Activated CD8-positive, alpha-beta T cell treated with anti-CD3 and anti-CD28 coated beads, Interleukin-2, amount 10 ng/mL, durations not matched to agents 7 days and 5 days (primary cell): ENCODE results near the gene KIF26A. TPM values are rescaled to one million over a fixed set of nuclear protein-coding genes. Genes with fewer than 3 reads are reported as not detected.

ENCODE experiments used
- ATAC-seq: fragments of 150-1000 bp; cut with Tn5 transposase; one replicate; pipeline ENCODE4 v1.10.0; 2021; ENCODE audit warnings: moderate library complexity
- CTCF ChIA-PET: fragments of 350-600 bp; sonication (Branson Sonifier 250); formaldehyde crosslinking; loops from one replicate; lab custom pipeline; 2021; ENCODE audit warnings: antibody characterized with exemption; lab: Charles Lee
- POLR2A ChIA-PET: fragments of 350-600 bp; sonication (Branson Sonifier 250); formaldehyde crosslinking; loops from one replicate; lab custom pipeline; 2021; ENCODE audit warnings: antibody characterized with exemption; lab: Charles Lee
- DNase-seq: peaks from one replicate; pipeline ENCODE4 v3.0.0-alpha.2; 2020
- H3K27ac Mint-ChIP-seq: one replicate; pipeline ENCODE4 v1.8.0; 2021; ENCODE audit warnings: mild to moderate bottlenecking, mixed read lengths
- H3K27me3 Mint-ChIP-seq: one replicate; pipeline ENCODE4 v1.8.0; 2021; ENCODE audit warnings: low read depth, mixed read lengths
- H3K36me3 Mint-ChIP-seq: one replicate; pipeline ENCODE4 v1.8.0; 2021; ENCODE audit warnings: low read depth, mixed read lengths
- H3K4me1 Mint-ChIP-seq: one replicate; pipeline ENCODE4 v1.8.0; 2021; ENCODE audit warnings: low read depth, mixed read lengths
- H3K4me3 Mint-ChIP-seq: one replicate; pipeline ENCODE4 v1.8.0; 2021; ENCODE audit warnings: mild to moderate bottlenecking, mixed read lengths
- H3K9me3 Mint-ChIP-seq: one replicate; pipeline ENCODE4 v1.8.0; 2022; ENCODE audit warnings: mixed read lengths; ENCODE audit not compliant: insufficient read depth
- total RNA-seq, 2 experiments: library from RNA; stranded (reverse); gene quantifications; one replicate each; pipeline ENCODE4 v1.2.3, GENCODE V29; 2021

The KIF26A gene
- total RNA-seq, 2 experiments from 2014 or later, result 0.26 TPM

DNA sequence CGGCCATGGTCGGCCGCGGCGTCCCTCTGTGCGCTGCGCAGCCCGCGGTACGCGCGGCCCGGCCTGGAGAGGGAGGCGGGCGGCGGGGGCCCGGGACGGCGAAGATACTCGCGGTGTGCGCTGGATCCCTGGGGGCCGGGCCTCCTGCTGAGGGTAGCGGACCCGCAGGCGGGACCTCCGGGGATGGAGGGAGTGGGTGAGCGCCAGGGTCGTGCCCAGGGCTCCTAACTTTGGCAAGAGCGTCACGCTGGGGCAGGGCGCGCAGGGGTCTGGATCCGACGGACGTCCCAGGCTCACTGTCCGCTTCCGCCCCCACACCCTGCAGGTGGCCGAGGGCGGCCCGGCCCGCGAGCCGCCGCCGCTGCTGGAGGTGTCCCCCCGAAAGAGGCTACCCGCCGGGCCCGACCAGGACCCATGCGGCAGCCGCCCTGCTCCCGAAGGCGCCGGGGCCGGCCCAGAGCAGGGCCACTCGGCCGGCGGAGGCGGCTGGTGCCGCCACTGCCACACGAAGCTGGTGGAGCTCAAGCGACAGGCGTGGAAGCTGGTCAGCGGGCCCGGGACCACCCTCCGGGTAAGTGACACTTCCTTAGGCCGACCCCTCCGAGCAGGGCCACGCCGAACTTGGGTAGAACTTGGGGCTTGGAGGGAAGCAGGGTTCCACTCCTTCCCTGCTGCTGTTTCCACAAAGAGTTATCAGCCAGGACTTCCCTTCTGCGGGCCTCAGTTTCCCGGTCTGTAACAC is 502 bp downstream of the KIF26A start:
- H3K27me3 Mint-ChIP-seq, result peaks cover 20% of the 10 kb centered on the region
- H3K4me1 Mint-ChIP-seq, result peaks cover 10% of the 10 kb centered on the region
- H3K27ac Mint-ChIP-seq, result no peak overlapping the region
- DNase-seq (no peak), ATAC-seq (no peak)
- no peaks in the 10 kb centered on the region for H3K9me3 Mint-ChIP-seq
- ChIA-PET POLR2A (no interaction called here), CTCF (no interaction called here)
- H3K36me3 Mint-ChIP-seq, result no peaks in the 10 kb centered on the region
- H3K4me3 Mint-ChIP-seq, result no peak overlapping the region

DNA sequence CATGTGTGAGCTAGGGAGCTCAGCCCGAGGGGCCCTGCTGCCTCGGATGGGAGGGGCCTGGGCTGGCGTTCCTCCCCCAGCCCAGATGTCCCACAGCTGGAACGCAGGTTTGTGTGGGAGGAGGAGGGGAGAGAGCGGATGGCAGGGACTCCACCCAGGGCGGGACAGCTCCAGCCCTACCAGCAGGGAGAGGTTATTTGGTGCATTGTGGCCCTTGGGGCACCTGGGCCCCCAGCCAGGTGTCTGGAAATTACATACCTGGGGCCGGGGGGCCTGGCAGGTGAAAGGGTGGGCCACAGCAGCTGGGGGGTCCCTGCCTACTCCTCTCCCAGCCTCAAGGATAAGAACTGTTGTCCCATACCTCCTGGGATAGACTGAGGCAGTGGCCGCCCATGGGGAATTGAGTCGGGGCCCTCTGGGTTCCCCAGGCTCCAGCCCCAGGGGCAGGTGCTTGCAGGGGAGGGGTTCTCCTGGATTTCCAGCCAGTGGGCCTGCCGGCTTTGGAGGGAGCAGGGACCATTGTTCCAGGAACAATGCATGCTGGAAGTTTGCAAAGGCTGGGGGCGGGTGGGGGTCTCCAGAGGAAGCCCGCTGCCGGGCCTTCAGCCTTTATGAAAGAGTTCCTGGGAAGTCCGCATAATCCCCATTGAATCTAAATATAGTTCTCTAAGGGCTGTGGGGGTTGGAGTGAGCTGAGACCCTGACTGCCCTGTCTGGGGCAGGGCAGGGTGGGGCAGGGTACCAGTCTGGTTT is 1.2 kb downstream of the KIF26A start:
- ChIA-PET CTCF (no interaction called here), POLR2A (no interaction called here)
- no peaks in the 10 kb centered on the region for H3K36me3 Mint-ChIP-seq
- ATAC-seq, result no peak
- H3K4me3 Mint-ChIP-seq, result no peak overlapping the region
- H3K9me3 Mint-ChIP-seq, result no peaks in the 10 kb centered on the region
- no peak for DNase-seq
- no peak overlapping the region for H3K27ac Mint-ChIP-seq
- H3K27me3 Mint-ChIP-seq, result peaks cover 18% of the 10 kb centered on the region
- H3K4me1 Mint-ChIP-seq, result peaks cover 10% of the 10 kb centered on the region

DNA sequence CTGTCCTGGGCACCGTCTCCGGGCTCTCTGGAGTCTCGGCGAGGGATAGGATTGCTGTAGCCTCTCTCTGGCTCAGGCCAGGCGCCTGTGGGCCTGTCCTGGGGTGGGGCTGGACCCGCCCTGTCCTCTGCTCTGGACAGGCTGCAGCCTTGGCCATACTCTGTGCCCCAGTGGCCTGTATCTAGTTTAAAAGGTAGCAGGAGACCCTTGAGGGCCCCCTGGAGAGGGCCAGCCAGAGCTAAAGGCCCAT is 1.8 kb downstream of the KIF26A start:
- Mint-ChIP-seq H3K4me1 (peaks cover 10% of the 10 kb centered on the region), H3K9me3 (no peaks in the 10 kb centered on the region), H3K27me3 (peaks cover 15% of the 10 kb centered on the region), H3K27ac (no peak overlapping the region), H3K4me3 (no peak overlapping the region), H3K36me3 (no peaks in the 10 kb centered on the region)
- ATAC-seq (no peak), DNase-seq (no peak)
- ChIA-PET POLR2A (no interaction called here), CTCF (no interaction called here)

DNA sequence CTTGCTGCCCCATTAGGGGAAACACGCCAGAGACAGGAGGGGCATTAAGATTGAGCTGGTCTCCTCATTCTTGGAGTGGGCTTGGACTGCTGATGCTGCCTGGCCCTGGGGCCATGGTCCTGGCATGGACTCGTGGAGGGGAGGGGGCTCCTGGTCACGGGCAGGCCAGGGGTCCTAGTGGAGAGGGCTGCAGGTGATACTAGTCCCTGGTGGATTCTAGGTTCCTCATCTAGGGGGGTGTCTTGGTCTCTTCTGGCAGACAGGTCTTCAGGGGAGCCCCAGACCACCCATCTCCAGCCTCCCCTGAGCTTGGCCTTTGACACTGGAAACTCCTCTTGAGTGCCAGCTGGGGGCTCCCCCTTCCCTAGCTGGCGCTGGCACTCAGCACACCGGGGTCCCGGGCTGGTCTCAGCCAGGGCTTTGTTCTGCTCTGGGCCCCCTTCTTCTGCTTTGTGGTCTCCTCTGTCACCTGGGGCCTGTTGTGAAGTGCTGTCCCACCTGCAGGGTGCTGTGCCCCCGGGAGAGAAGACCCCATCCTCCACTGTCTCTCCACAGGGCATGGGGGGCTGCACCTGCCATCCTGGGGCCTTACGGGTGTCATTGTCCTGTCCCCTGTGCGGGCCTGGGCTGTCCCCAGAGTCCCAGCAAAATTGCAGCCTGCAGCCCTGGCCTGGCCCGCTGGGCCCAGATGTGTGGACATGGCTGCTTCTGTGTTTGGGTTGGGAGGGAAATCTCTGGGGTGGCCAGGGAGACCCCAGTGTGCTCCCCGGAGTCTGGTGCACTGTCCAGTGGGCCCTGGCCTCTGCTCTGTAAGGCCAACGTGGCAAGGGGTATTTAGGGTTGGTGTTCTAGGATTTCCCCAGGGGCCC is 2.3 kb downstream of the KIF26A start:
- Mint-ChIP-seq H3K9me3 (no peaks in the 10 kb centered on the region), H3K4me1 (peaks cover 10% of the 10 kb centered on the region), H3K27ac (no peak overlapping the region), H3K27me3 (peaks cover 9% of the 10 kb centered on the region), H3K36me3 (no peaks in the 10 kb centered on the region), H3K4me3 (no peak overlapping the region)
- POLR2A ChIA-PET, result no interaction called here
- no peak for DNase-seq
- no peak for ATAC-seq
- CTCF ChIA-PET, result no interaction called here

DNA sequence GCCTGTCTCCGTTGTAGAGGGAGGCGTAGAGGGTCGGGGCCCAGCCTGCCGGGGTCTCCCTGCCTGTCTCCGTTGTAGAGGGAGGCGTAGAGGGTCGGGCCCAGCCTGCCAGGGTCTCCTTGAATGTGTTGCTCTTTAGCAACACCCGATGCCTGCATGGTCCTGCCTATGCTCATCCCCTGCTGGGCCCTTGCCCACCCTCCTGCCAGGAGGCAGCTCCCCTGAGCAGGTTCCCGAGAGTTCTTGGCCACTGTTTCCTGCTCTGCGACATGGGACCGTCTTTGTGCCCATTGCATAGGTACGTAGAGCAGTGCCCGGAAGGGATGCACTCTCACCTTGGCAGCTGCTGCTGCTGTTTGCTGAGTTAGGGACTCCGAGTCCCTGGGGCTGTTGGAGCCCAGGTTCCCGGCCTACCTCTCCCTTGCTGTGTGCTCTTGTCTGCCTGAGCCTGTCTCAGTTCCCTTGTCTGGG is 3.3 kb downstream of the KIF26A start:
- ChIA-PET CTCF (no interaction called here), POLR2A (no interaction called here)
- H3K27ac Mint-ChIP-seq, result no peak overlapping the region
- H3K4me1 Mint-ChIP-seq, result peaks cover 10% of the 10 kb centered on the region
- ATAC-seq (no peak), DNase-seq (no peak)
- no peaks in the 10 kb centered on the region for H3K9me3 Mint-ChIP-seq
- peaks cover 8% of the 10 kb centered on the region for H3K27me3 Mint-ChIP-seq
- H3K4me3 Mint-ChIP-seq, result no peak overlapping the region
- no peaks in the 10 kb centered on the region for H3K36me3 Mint-ChIP-seq

DNA sequence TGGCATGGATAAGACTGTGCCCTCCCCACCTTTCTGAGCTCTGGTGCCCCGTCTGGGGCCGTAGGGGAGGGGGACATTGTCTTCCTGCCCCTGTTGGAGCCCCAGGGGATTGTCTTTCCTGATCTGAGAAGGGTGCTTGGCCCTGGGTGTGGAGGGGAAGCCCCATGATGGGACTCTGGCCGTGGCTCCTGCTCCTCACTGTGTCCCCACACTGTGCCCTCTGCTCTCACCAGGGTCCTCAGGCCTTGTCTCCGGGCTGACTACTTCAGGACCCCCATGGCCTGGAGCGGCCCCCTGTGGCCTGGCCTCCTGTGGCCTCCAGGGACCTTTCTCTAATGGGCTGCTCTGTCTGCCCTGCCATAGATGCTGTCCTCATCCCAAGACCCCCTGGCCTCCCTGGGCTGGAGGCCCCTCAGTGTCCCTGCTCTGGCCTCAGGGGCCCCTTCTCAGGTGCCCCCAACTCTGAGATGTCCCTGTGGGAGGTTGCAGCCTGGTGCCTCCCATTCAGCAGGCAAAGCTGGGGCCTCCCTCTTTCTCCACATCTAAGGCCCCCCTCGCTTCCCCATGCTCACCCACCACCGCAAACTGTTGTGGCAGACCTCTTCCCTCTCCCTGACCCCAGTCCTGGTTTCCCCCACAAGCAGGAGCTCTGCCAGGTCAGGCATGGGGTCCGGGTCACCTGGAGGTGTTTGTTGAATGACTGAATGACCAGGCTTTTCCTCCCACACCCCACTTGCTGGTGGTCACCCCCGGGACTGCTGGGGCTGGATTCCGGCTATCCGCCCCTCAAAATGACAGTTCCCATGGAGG is 4.0 kb downstream of the KIF26A start:
- CTCF ChIA-PET, result no interaction called here
- Mint-ChIP-seq H3K27ac (no peak overlapping the region), H3K36me3 (no peaks in the 10 kb centered on the region), H3K4me1 (peaks cover 3% of the 10 kb centered on the region), H3K27me3 (peaks cover 3% of the 10 kb centered on the region), H3K9me3 (no peaks in the 10 kb centered on the region), H3K4me3 (no peak overlapping the region)
- DNase-seq (no peak), ATAC-seq (no peak)
- POLR2A ChIA-PET, result interaction anchor here (0.7 kb wide), 1 partner anchor 300 kb away, joined by 3 read pairs; no protein-coding TSS in a partner anchor

DNA sequence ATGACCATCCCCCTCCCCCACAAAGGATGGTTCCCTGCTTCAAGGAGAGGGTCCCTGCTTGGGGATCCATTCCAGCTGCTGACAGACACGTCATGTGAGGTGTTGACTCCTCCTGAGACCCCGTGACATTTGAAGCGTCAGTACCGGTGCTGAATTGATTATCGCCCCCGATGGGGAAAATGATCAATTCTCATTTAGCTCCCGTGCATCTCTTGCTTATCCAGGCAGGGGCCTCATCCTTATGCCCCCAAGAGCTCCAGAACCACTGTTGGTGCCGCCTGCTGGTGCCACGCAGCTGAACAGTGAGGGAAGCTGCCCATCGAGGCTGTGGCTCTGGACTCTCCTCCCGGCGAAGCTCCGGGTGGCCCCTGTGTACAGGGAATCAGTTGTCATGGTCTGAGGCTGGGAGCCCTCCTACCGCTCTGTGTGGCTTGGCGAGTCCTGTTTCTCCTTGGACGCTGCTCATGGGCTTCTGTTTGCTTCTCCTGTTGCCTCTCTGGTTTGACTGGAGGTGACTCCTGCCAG is 4.6 kb downstream of the KIF26A start:
- H3K4me3 Mint-ChIP-seq, result no peak overlapping the region
- no peak for ATAC-seq
- peaks cover under 1% of the 10 kb centered on the region for H3K4me1 Mint-ChIP-seq
- peaks cover 3% of the 10 kb centered on the region for H3K27me3 Mint-ChIP-seq
- H3K27ac Mint-ChIP-seq, result no peak overlapping the region
- no peaks in the 10 kb centered on the region for H3K9me3 Mint-ChIP-seq
- ChIA-PET POLR2A (interaction anchor here (0.7 kb wide), 1 partner anchor 300 kb away, joined by 3 read pairs; no protein-coding TSS in a partner anchor), CTCF (no interaction called here)
- H3K36me3 Mint-ChIP-seq, result no peaks in the 10 kb centered on the region
- DNase-seq, result no peak

DNA sequence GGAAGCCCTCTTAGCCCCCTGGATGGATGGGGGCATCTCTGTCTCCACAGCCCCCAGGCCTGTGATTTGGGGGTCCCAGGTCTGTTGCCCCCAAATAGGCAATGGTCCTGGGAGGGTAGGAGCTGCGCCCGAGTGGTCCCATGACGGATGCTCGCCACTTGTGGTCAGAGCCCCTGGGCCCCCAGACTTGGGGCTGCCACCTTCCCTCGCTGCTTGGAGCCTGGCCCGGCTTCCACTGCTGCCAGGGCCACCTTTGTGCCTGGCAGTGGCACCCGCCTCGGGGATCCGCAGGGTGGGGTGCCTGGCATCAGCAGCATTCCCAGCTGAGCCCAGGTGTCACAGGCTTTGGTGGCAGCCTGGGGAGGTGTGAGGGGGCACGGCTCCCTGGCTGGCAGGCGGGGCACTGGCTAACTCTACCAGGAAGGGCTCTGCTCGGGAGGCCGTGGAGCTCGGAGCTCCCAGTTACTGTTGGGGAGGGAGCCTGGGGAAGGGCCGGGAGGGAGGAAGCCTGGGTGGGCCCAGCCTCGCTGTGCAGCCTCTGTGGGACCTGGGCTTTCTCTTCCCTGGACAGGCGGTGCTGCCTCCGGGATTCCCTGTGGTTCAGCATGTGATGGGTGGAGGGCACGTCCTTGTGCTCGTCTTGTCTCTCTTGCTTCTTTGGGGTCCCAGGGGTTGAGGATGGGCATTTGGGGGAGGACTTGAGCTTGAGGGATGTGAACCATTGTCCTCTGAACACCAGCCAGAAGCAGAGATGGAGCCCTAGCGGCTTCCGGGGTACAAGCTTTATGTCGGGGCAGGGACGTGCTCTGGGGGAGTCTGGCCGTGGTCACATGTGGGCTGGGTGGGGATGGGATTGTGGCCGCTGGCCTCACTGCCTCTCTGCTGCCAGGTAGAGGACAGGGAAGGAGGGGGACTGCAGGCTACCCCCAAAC is 5.4 kb downstream of the KIF26A start:
- Mint-ChIP-seq H3K36me3 (no peaks in the 10 kb centered on the region), H3K27ac (no peak overlapping the region), H3K9me3 (no peaks in the 10 kb centered on the region), H3K4me1 (no peaks in the 10 kb centered on the region), H3K27me3 (peaks cover 3% of the 10 kb centered on the region), H3K4me3 (no peak overlapping the region)
- POLR2A ChIA-PET, result no interaction called here
- DNase-seq, result no peak
- CTCF ChIA-PET, result interaction anchor here (1.0 kb wide), 1 partner anchor 420 kb away, joined by 3 read pairs; no protein-coding TSS in a partner anchor
- ATAC-seq, result no peak

DNA sequence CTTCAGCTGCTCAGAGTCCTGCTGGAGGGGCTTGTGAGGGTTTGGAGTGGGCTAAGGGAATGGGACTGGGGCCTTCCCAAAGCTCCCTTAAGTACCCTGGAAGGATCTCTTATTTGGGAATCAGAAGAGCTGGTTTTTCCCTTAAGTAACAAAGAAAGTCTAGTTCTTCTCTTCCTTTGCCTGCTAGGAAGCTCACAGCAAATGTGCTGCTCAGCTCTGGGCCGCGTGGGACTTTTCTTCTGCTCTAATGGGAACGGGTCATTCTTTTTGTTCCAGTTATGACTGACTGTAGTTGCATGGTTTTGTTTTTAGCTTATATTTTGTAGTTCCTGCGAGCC is 6.0 kb downstream of the KIF26A start:
- no peak for ATAC-seq
- Mint-ChIP-seq H3K4me1 (no peaks in the 10 kb centered on the region), H3K27ac (no peak overlapping the region), H3K27me3 (peaks cover under 1% of the 10 kb centered on the region), H3K36me3 (no peaks in the 10 kb centered on the region), H3K9me3 (no peaks in the 10 kb centered on the region), H3K4me3 (no peak overlapping the region)
- DNase-seq, result no peak
- ChIA-PET CTCF (interaction anchor here (1.0 to 1.2 kb wide), 2 partner anchors 67 to 420 kb away, joined by 3 to 4 read pairs; no protein-coding TSS in a partner anchor), POLR2A (no interaction called here)
